RWPE2 (cell line): ENCODE results near the gene TK1.

Experiments
- ATAC-seq: fragments of 200-7000 bp; cut with Tn5 transposase; 3 replicates; pipeline ENCODE4 v1.9.1; 2021; ENCODE audit warnings: low read depth
- DNase-seq: peaks from one replicate; pipeline ENCODE4 v3.0.0-alpha.2; 2020; ENCODE audit warnings: low spot score
- H3K27ac ChIP-seq: fragments of 450-650 bp; 2 replicates; pipeline ENCODE4 v1.5.1; 2017; ENCODE audit warnings: mild to moderate bottlenecking; ENCODE audit not compliant: poor library complexity, severe bottlenecking
- H3K27me3 ChIP-seq: fragments of 250-450 bp; sonication (Bioruptor Pico); 2 replicates; pipeline ENCODE4 v1.5.1; 2021; ENCODE audit warnings: mild to moderate bottlenecking, moderate library complexity; ENCODE audit not compliant: insufficient read depth, poor library complexity, severe bottlenecking
- H3K36me3 ChIP-seq: fragments of 250-450 bp; sonication (Bioruptor Pico); 2 replicates; pipeline ENCODE4 v1.5.1; 2020; ENCODE audit warnings: low read depth, mild to moderate bottlenecking, moderate library complexity
- H3K4me1 ChIP-seq: fragments of 250-450 bp; sonication (Bioruptor Pico); 2 replicates; pipeline ENCODE4 v1.5.1; 2021; ENCODE audit warnings: mild to moderate bottlenecking, moderate library complexity; ENCODE audit not compliant: insufficient read depth, poor library complexity, severe bottlenecking
- H3K4me3 ChIP-seq: fragments of 250-450 bp; sonication (Bioruptor Pico); 2 replicates; pipeline ENCODE4 v1.5.1; 2021; ENCODE audit warnings: mild to moderate bottlenecking, moderate library complexity; ENCODE audit not compliant: severe bottlenecking
- H3K9me3 ChIP-seq: fragments of 250-450 bp; sonication (Bioruptor Pico); 2 replicates; pipeline ENCODE4 v1.5.1; 2021; ENCODE audit warnings: mild to moderate bottlenecking, moderate library complexity; ENCODE audit not compliant: severe bottlenecking
- CTCF ChIP-seq: fragments of 450-650 bp; IDR thresholded peaks from one replicate; pipeline ENCODE4 v1.5.1; 2017; ENCODE audit warnings: mild to moderate bottlenecking, moderate library complexity; ENCODE audit not compliant: poor library complexity, severe bottlenecking

TK1 gene

DNA sequence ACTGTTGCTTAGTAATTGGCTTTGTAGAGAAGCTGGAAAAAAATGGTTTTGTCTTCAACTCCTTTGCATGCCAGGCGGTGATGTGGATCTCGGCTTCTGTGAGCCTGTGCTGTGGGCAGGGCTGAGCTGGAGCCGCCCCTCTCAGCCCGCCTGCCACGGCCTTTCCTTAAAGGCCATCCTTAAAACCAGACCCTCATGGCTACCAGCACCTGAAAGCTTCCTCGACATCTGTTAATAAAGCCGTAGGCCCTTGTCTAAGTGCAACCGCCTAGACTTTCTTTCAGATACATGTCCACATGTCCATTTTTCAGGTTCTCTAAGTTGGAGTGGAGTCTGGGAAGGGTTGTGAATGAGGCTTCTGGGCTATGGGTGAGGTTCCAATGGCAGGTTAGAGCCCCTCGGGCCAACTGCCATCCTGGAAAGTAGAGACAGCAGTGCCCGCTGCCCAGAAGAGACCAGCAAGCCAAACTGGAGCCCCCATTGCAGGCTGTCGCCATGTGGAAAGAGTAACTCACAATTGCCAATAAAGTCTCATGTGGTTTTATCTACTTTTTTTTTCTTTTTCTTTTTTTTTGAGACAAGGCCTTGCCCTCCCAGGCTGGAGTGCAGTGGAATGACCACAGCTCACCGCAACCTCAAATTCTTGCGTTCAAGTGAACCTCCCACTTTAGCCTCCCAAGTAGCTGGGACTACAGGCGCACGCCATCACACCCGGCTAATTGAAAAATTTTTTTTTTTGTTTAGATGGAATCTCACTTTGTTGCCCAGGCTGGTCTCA, 38.4 kb upstream of the TK1 start:
- Histone ChIP-seq H3K27me3 (peaks cover 1% of the 10 kb centered on the region), H3K4me3 (no peak overlapping the region), H3K4me1 (peaks cover 5% of the 10 kb centered on the region), H3K27ac (no peak overlapping the region), H3K9me3 (no peaks in the 10 kb centered on the region), H3K36me3 (peaks cover 38% of the 10 kb centered on the region)
- TF ChIP-seq CTCF = no peak
- no peak for DNase-seq
- no peak for ATAC-seq

DNA sequence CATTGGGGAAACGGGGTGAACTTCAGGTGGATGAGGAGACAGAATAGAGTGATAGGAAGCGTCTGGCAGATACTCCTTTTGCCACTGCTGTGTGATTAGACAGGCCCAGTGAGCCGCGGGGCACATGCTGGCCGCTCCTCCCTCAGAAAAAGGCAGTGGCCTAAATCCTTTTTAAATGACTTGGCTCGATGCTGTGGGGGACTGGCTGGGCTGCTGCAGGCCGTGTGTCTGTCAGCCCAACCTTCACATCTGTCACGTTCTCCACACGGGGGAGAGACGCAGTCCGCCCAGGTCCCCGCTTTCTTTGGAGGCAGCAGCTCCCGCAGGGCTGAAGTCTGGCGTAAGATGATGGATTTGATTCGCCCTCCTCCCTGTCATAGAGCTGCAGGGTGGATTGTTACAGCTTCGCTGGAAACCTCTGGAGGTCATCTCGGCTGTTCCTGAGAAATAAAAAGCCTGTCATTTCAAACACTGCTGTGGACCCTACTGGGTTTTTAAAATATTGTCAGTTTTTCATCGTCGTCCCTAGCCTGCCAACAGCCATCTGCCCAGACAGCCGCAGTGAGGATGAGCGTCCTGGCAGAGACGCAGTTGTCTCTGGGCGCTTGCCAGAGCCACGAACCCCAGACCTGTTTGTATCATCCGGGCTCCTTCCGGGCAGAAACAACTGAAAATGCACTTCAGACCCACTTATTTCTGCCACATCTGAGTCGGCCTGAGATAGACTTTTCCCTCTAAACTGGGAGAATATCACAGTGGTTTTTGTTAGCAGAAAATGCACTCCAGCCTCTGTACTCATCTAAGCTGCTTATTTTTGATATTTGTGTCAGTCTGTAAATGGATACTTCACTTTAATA, 37.6 kb upstream of the TK1 start:
- H3K9me3 ChIP-seq = no peaks in the 10 kb centered on the region
- DNase-seq = no peak
- peaks cover 46% of the 10 kb centered on the region for H3K36me3 ChIP-seq
- no peak overlapping the region for H3K4me3 ChIP-seq
- no peak; the same call in 2 of the 3 replicates for ATAC-seq
- no peak overlapping the region for H3K27ac ChIP-seq
- H3K4me1 ChIP-seq = peaks cover 5% of the 10 kb centered on the region
- TF ChIP-seq CTCF = no peak
- no peaks in the 10 kb centered on the region for H3K27me3 ChIP-seq

DNA sequence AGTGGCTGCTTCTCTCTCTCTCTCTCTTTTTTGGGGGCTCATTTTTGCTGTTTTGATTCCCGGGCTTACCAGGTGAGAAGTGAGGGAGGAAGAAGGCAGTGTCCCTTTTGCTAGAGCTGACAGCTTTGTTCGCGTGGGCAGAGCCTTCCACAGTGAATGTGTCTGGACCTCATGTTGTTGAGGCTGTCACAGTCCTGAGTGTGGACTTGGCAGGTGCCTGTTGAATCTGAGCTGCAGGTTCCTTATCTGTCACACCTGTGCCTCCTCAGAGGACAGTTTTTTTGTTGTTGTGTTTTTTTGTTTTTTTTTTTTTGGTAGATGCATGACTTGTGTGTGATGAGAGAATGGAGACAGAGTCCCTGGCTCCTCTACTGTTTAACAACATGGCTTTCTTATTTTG, 36.9 kb upstream of the TK1 start:
- Histone ChIP-seq H3K27ac (no peak overlapping the region), H3K9me3 (no peaks in the 10 kb centered on the region), H3K27me3 (no peaks in the 10 kb centered on the region), H3K4me3 (no peak overlapping the region), H3K4me1 (peaks cover 5% of the 10 kb centered on the region), H3K36me3 (peaks cover 53% of the 10 kb centered on the region)
- ATAC-seq (no peak), DNase-seq (no peak)
- TF ChIP-seq CTCF = no peak

GRCh38 chr17:78223061-78223460, 36.2 kb upstream of the TK1 start:
- peaks cover 5% of the 10 kb centered on the region for H3K4me1 ChIP-seq
- H3K27me3 ChIP-seq = no peaks in the 10 kb centered on the region
- DNase-seq (no peak), ATAC-seq (no peak)
- H3K36me3 ChIP-seq = peaks cover 58% of the 10 kb centered on the region
- H3K4me3 ChIP-seq = no peak overlapping the region
- no peak for TF ChIP-seq CTCF
- no peaks in the 10 kb centered on the region for H3K9me3 ChIP-seq
- H3K27ac ChIP-seq = no peak overlapping the region
